ENCODE measurements around the gene PA2G4. TPM values are rescaled to one million over a fixed set of nuclear protein-coding genes. Genes with fewer than 3 reads are reported as not detected.
A peak's percentile ranks its signal among the peaks of the same experiment; 100 is the strongest.

The PA2G4 gene
- polyA plus RNA-seq, 12 donors = 94.9 to 156 (median 115) TPM; not detected in 1

DNA sequence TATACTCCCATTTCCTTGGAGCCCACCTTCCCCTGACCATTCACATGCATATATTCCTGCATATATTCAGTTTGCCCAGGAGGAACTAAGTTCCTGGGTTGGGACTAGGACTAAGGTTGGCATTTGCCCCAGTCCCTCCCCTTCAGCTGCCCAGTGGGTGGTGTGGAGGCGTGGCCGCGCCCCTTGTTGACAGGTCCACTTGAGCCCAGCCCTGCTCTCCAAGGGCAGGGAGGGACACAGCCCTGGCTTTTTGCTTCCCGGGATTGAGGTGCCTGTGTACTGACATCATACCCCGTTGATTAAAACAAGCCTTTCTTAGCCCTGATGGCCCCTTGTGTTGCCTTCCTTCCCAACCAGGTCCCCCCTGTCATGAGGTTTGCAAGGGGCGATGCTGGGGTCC, 17.1 kb upstream of the PA2G4 start:
- DNase-seq = no peak

DNA sequence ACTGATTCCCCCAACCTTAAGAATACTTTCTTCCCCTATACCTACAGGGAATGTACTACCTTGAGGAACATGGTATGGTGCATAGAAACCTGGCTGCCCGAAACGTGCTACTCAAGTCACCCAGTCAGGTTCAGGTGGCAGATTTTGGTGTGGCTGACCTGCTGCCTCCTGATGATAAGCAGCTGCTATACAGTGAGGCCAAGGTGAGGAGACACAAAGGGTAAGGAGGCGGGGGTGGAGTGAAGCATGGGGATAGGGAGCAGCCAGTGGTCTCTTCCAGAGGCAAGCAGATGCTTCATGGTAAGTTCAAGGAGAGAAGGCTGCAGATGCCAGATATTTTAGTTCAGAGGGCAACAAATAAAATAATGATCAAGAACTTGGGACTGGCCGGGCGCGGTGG, 6.6 kb upstream of the PA2G4 start:
- no peak for DNase-seq

GRCh38 chr12:56098592-56098991, 5.8 kb upstream of the PA2G4 start:
- no peak for DNase-seq

- no peak for DNase-seq
Measured at GRCh38 chr12:56099787-56100186, 4.6 kb upstream of the PA2G4 start.

- no peak for DNase-seq
Measured at GRCh38 chr12:56101045-56101444, 3.3 kb upstream of the PA2G4 start.

DNA sequence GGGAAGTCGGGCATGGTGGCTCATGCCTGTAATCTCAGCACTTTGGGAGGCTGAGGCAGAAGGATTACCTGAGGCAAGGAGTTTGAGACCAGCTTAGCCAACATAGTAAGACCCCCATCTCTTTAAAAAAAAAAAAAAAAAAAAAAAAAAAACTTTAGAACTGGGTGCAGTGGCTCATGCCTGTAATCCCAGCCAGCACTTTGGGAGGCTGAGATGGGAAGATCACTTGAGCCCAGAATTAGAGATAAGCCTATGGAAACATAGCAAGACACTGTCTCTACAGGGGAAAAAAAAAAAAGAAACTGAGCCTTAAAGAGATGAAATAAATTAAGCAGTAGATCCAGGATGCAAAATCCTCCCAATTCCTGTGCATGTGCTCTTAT, 1.7 kb upstream of the PA2G4 start:
- no peak for DNase-seq

- DNase-seq = no peak
Measured at GRCh38 chr12:56103066-56103711, 1.2 kb upstream of the PA2G4 start.

DNA sequence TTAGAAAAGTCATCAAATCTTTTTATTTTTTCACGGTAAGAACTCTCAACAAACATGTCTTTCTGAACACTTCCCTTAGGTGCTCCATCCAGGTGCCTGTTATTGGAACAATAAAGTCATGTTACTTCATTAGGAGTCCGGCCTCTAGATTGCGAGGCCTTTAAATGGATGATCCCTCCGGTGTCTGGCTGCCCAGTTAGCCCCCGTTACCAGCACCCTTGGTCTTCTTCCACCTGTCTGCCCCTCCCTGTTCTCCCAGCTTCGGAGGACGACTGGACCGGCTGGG, 593 bp upstream of the PA2G4 start:
- DNase-seq = no peak

GRCh38 chr12:56104815-56105608, 653 bp downstream of the PA2G4 start:
- DNase-seq = no peak

- DNase-seq = no peak
Measured at GRCh38 chr12:56105609-56105902, 1.2 kb downstream of the PA2G4 start.

GRCh38 chr12:56107242-56107641, 2.9 kb downstream of the PA2G4 start:
- DNase-seq = no peak

- DNase-seq = no peak
Measured at GRCh38 chr12:56110571-56110970, 6.2 kb downstream of the PA2G4 start.

- DNase-seq = no peak
Measured at GRCh38 chr12:56114084-56114483, 9.7 kb downstream of the PA2G4 start.

DNA sequence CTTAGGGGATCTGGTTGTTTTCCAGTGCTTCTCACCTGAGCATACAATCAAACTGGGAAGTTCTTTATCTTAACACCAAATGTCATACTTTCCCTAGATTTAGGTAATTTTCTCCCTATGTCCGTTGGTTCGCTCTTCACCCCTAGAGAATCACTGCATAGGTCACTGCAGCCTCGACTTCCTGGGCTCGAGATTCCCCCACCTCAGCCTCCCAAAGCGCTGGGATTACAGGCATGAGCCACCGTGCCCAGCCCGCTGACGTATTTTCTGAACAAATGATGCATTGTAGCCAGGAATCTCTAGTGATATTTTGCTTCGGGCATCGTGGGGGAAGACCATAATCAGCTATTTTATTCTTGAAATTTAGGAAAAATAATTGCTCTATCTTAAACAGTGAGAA, 11.0 kb downstream of the PA2G4 start:
- DNase-seq = peak; percentile 17

DNA sequence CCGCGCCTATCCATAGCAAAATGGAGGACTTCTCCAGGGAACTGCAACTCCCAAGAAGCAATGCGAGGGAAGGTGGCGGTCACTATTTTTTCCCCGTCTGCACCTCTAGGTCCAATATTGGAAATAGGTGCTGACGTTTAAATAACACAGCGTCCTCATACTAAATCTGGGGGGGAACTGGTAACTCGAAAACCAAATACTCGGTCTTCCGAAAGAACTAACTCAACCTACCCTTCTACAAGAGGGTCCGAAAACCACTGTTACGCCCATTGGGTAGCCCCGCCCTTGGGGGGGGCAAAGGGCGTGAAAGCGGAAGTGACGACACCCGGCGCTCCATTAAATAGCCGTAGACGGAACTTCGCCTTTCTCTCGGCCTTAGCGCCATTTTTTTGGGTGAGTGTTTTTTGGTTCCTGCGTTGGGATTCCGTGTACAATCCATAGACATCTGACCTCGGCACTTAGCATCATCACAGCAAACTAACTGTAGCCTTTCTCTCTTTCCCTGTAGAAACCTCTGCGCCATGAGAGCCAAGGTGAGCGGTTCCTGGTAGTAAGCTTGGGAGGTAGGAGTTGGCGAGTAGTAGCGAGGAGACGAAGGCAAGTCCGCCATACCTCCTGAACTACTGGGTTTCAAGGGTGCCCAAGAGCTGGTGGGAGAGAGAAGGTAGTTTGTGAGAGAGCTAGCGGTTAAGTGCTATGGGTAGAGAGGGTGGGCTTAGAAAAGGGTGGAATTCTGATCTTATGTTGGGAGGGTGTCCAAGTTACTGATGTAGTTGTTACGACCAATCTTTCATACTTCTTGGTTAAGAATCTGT, 12.1 kb downstream of the PA2G4 start, which contains the start of gene RPL41:
RPL41 (plus strand) TSS at position 367 of the 815 bp plus-strand sequence.
- DNase-seq = peak; percentile 98

DNA sequence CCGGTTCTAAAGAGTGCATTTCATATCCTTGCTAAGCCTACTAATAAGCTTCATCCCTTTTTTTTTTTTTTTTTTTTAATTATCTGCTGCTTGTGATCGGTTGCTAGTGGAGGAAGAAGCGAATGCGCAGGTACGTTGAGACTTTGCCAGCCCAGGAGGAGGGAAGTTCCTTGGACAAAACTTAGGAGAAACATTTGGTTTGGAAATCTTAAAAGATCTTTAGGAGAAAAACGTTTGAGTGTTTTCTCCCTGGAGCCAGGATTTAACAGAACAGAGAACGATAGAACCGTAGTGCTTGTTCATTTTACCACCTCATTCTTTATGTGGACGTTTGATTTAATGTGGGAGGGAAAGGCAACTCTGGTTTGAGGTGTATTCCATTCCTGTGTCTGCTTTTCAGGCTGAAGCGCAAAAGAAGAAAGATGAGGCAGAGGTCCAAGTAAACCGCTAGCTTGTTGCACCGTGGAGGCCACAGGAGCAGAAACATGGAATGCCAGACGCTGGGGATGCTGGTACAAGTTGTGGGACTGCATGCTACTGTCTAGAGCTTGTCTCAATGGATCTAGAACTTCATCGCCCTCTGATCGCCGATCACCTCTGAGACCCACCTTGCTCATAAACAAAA, 12.8 kb downstream of the PA2G4 start:
- DNase-seq = peak; percentile 26

- peak; percentile 99 for DNase-seq
Measured at GRCh38 chr12:56117778-56118687, 13.7 kb downstream of the PA2G4 start, which contains the start of gene ZC3H10. Gene ZC3H10 (plus strand): TSS chr12:56118266. CDS start chr12:56120563, 2,297 bp downstream.

DNA sequence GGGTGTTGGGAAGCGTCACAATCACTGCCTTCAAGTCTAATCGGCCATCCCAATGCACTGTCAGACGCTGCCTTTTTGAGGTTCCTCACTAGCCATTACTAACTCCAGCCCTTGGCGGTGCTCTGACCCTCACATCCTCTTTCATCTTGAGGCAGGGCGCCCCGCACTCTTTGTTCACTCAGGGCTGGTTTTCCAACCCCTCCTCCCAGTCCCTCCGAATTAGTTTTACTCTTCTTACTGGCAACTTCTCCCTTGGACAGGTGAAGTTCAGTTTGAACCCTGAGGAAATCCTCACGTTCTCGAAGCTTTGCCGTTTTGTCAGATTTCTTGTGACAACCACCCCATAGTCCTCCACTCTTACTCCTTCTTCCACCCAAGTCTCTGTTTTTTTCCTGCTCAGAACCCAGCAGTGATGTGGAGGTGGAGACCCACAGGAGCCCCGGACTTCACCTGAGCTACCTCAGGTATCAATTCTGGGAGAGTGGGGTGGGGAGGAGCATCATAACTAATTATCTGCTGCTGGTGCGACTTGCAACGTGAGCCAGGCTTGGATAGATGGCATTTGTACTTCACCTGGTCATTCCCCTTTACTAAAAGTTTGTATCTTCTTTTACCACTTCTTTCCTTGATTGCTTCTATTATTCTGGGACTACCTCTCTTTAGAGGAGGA, 14.5 kb downstream of the PA2G4 start:
- DNase-seq = no peak

GRCh38 chr12:56119361-56119796, 15.0 kb downstream of the PA2G4 start:
- DNase-seq = peak; percentile 82

GRCh38 chr12:56120158-56120846, 15.9 kb downstream of the PA2G4 start:
- DNase-seq = no peak
